Activated CD8-positive, alpha-beta memory T cell treated with anti-CD3 and anti-CD28 coated beads, Interleukin-2, amount 50 U/mL, for 1 hour (primary cell): Measurements from ENCODE around the gene GNB1.
"Not testable (repeated sequence)": the region's sequence is repeated elsewhere in the genome, so short reads cannot be mapped to it uniquely, and the experiment has no call there.

Source experiments
- DNase-seq: peaks from one replicate; pipeline ENCODE4 v3.0.0-alpha.2; 2020; ENCODE audit errors: extremely low read depth

The GNB1 gene

GRCh38 chr1:1859970-1860697 is 30.8 kb downstream of the GNB1 start:
- DNase-seq: not testable (repeated sequence)

- DNase-seq: no peak
These were observed 32.4 kb downstream of the GNB1 start for GRCh38 chr1:1858382-1859086.

GRCh38 chr1:1857096-1857703 is 33.7 kb downstream of the GNB1 start:
- no peak for DNase-seq

- not testable (repeated sequence) for DNase-seq
These were observed 34.7 kb downstream of the GNB1 start for GRCh38 chr1:1856161-1856560.

GRCh38 chr1:1853593-1854257 is 37.2 kb downstream of the GNB1 start:
- DNase-seq: no peak

GRCh38 chr1:1852619-1853414 is 38.1 kb downstream of the GNB1 start:
- no peak for DNase-seq

- DNase-seq: no peak
These were observed 43.0 kb downstream of the GNB1 start for GRCh38 chr1:1847890-1848289.

GRCh38 chr1:1847061-1847850 is 43.6 kb downstream of the GNB1 start:
- no peak for DNase-seq

- DNase-seq: no peak
These were observed 44.4 kb downstream of the GNB1 start for GRCh38 chr1:1846386-1846918.

GRCh38 chr1:1842360-1843146 is 48.3 kb downstream of the GNB1 start:
- DNase-seq: no peak

- DNase-seq: no peak
These were observed 49.3 kb downstream of the GNB1 start for GRCh38 chr1:1841575-1841995.

GRCh38 chr1:1839311-1839965 is 51.4 kb downstream of the GNB1 start:
- no peak for DNase-seq

- DNase-seq: no peak
These were observed 54.8 kb downstream of the GNB1 start for GRCh38 chr1:1836119-1836518.

GRCh38 chr1:1835546-1835945 is 55.3 kb downstream of the GNB1 start:
- DNase-seq: no peak

GRCh38 chr1:1833916-1834325 is 57.0 kb downstream of the GNB1 start:
- no peak for DNase-seq

GRCh38 chr1:1833456-1833855 is 57.4 kb downstream of the GNB1 start:
- no peak for DNase-seq

- DNase-seq: no peak
These were observed 58.1 kb downstream of the GNB1 start for GRCh38 chr1:1832820-1833219.

- DNase-seq: no peak
These were observed 58.7 kb downstream of the GNB1 start for GRCh38 chr1:1832166-1832565.
